GM12878 (cell line): ENCODE measurements around the gene RNF40. TPM values are rescaled to one million over a fixed set of nuclear protein-coding genes. Genes with fewer than 3 reads are reported as not detected.

Experiments
- ATAC-seq: fragments of 200-7000 bp; cut with Tn5 transposase; 3 replicates; pipeline ENCODE4 v1.9.1; 2020; ENCODE audit warnings: mild to moderate bottlenecking, moderate library complexity
- BruUV-seq: library from RNA; stranded (reverse); fragments of 400-500 nt; replicated peaks from 2 replicates; lab custom pipeline; 2021; lab: Mats Ljungman, UMichigan
- CTCF ChIA-PET: fragments of 300-600 bp; sonication (Branson Sonifier 250); formaldehyde crosslinking; extraction: SDS; loops from one replicate; lab custom pipeline; 2021; ENCODE audit warnings: inconsistent platforms; lab: Yijun Ruan, JAX
- POLR2A ChIA-PET: fragments of 350-600 bp; formaldehyde crosslinking; extraction: SDS; loops from one replicate; lab custom pipeline; 2021; ENCODE audit warnings: inconsistent platforms; lab: Charles Lee
- RAD21 ChIA-PET: fragments of 300-600 bp; sonication (Branson Sonifier 250); formaldehyde crosslinking; loops from one replicate; lab custom pipeline; 2023; ENCODE audit warnings: antibody characterized with exemption; ENCODE audit not compliant: unreplicated experiment; lab: Charles Lee
- SMC1A ChIA-PET: fragments of 300-600 bp; sonication (Branson Sonifier 250); formaldehyde crosslinking; loops from one replicate; lab custom pipeline; 2023; ENCODE audit not compliant: unreplicated experiment, uncharacterized antibody; lab: Charles Lee
- DNase-seq: peaks from one replicate; pipeline ENCODE4 v3.0.0-alpha.2; 2011; ENCODE audit warnings: low read depth, low spot score
- FAIRE-seq: peaks from 3 replicates; lab custom pipeline; 2011; peaks lifted over from hg19 to GRCh38; lab: Jason Lieb, UNC
- H2AFZ ChIP-seq: 2 replicates; pipeline ENCODE4 v1.6.0; 2011; ENCODE audit warnings: low read depth, low read length, control low read depth; ENCODE audit not compliant: control insufficient read depth
- H3K27ac ChIP-seq: 2 replicates; pipeline ENCODE4 v1.5.1; 2011; ENCODE audit warnings: control low read depth; ENCODE audit not compliant: control insufficient read depth, insufficient read depth
- H3K27me3 ChIP-seq, 2 experiments: replicated peaks in 1 of 2; 2 replicates each; pipeline versions ENCODE4 v1.6.0 to v1.6.1; 2011; ENCODE audit warnings: low read length in 1 of 2; ENCODE audit not compliant: control insufficient read depth in 2 of 2, insufficient read depth in 2 of 2
- H3K36me3 ChIP-seq, 2 experiments: 2 replicates each; pipeline ENCODE4 v1.5.1; 2011; ENCODE audit warnings: low read length in 1 of 2; ENCODE audit not compliant: control insufficient read depth in 2 of 2, insufficient read depth in 2 of 2
- H3K4me1 ChIP-seq: 2 replicates; pipeline ENCODE4 v1.6.1; 2011; ENCODE audit warnings: mild to moderate bottlenecking, low read length, moderate library complexity, mixed read lengths; ENCODE audit not compliant: control insufficient read depth, insufficient read depth
- H3K4me2 ChIP-seq: 2 replicates; pipeline ENCODE4 v1.6.0; 2011; ENCODE audit warnings: control low read depth; ENCODE audit not compliant: control insufficient read depth, insufficient read depth
- H3K4me3 ChIP-seq: fragments of 200-600 bp; sonication (generic); 2 replicates; pipeline ENCODE4 v1.5.1; 2016
- H3K79me2 ChIP-seq: 2 replicates; pipeline ENCODE4 v1.6.0; 2011; ENCODE audit warnings: low read length; ENCODE audit not compliant: control insufficient read depth, insufficient read depth
- H3K9ac ChIP-seq: 2 replicates; pipeline ENCODE4 v1.8.0; 2011; ENCODE audit warnings: low read length, control low read depth, mixed read lengths; ENCODE audit not compliant: control insufficient read depth, insufficient read depth
- H3K9me3 ChIP-seq: replicated peaks from 3 replicates; pipeline ENCODE4 v1.5.1; 2011; ENCODE audit warnings: mild to moderate bottlenecking, low read length; ENCODE audit not compliant: control insufficient read depth, insufficient read depth
- H4K20me1 ChIP-seq: 2 replicates; pipeline ENCODE4 v1.6.0; 2011; ENCODE audit not compliant: control insufficient read depth, insufficient read depth
- CREM ChIP-seq: IDR thresholded peaks from 2 replicates; pipeline ENCODE4 v1.6.1; 2014; ENCODE audit warnings: antibody characterized with exemption, low read depth
- IKZF1 ChIP-seq: fragments of 450-650 bp; conservative IDR thresholded peaks from 2 replicates; pipeline ENCODE4 v1.6.1; 2017; ENCODE audit warnings: antibody characterized with exemption, mild to moderate bottlenecking
- MYB ChIP-seq: fragments of 150-350 bp; IDR thresholded peaks from 2 replicates; pipeline ENCODE4 v1.6.1; 2014; ENCODE audit warnings: mild to moderate bottlenecking, low read depth, low read length, borderline replicate concordance
- TCF7 ChIP-seq: IDR thresholded peaks from 2 replicates; pipeline ENCODE4 v1.6.1; 2014; ENCODE audit warnings: antibody characterized with exemption, borderline replicate concordance
- WGBS: methylation state at CpG from one replicate; pipeline ENCODE4 v1.1.6; 2016; ENCODE audit warnings: low lambda C conversion rate; ENCODE audit not compliant: insufficient replicate concordance, insufficient coverage; ENCODE audit errors: missing lambda C conversion rate; 5-methylcytosine and 5-hydroxymethylcytosine counted together
- in situ Hi-C: fragments of 300-500 bp; cut with MboI; formaldehyde crosslinking; loops from 9 replicates; pipeline ENCODE4 v1.14.3; 2018; ENCODE audit warnings: mixed read lengths
- intact Hi-C: fragments of 100-400 bp; cut with micrococcal nuclease; formaldehyde crosslinking; loops from one replicate; pipeline ENCODE4 v1.14.2; 2022; ENCODE audit not compliant: unreplicated experiment
- polyA plus RNA-seq, 11 experiments: library from polyadenylated mRNA; depleted of rRNA in 4 of 11; unstranded in 6 of 11; stranded (reverse) in 5 of 11; fragments of >200 nt; fragmentation: Nextera tagmentation in 4 of 11; fragmentation: Illumina TruSeq in 1 of 11; extraction: Ambion mirVana in 4 of 11; extraction: Trizol in 1 of 11; gene quantifications; 1 replicate in 1 of 11; 2 replicates in 10 of 11; pipeline versions ENCODE4 v1.2.1 to v1.2.3, GENCODE V29; 2011 to 2016; ENCODE audit warnings: inconsistent platforms in 2 of 11, missing spikeins in 2 of 11, low read depth in 1 of 11
- total RNA-seq, 4 experiments: library from RNA; depleted of rRNA in 3 of 4; stranded (reverse); fragments of >200 nt in 3 of 4; fragmentation: Illumina TruSeq in 1 of 4; extraction: Trizol in 1 of 4; gene quantifications; 2 replicates each; pipeline versions ENCODE4 v1.2.1 to v1.2.3, GENCODE V29; 2013 to 2021
- TF ChIP-seq, protein P1 (sequence below): IDR thresholded peaks from 2 replicates; pipeline ENCODE4 v1.6.1; 2012; ENCODE audit warnings: improper control_type of control experiment, low read depth, low read length; ENCODE audit not compliant: insufficient replicate concordance

Gene RNF40
- total and polyA plus RNA-seq, 10 of the 15 experiments (the other 5 are each of a cell fraction or from before 2014, with no cell fraction given), result 3.7 to 97.6 (median 58.4) TPM

DNA sequence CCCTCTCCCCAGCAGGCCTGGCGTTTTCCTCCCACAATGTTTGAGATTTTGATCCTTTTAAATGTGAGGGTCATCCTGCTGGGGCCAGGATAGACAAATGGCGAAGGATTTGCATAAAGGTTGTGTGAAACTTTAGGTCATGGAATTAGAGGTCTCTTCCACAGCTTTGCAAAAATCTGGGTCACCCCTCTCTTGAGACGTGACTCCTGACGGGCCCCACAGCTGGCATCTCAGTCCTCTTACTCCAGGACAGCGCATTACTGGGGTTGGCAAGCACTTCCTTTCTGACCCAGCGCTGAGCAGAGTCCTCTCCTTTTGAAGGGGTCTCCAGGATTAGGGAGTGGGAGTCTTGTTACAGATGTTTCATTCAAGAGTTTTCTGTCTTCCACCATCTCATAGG lies 17.5 kb downstream of the RNF40 start:
- DNase-seq (no peak), FAIRE-seq (no peak), ATAC-seq (no peak)
- in situ Hi-C loops (no loop called here), intact Hi-C loops (no loop called here)
- Histone ChIP-seq H3K4me1 (no peaks in the 10 kb centered on the region), H3K79me2 (peaks cover 2% of the 10 kb centered on the region; the same call in 1 of the 2 replicates), H3K9me3 (no peaks in the 10 kb centered on the region), H3K27ac (no peak overlapping the region), H4K20me1 (no peaks in the 10 kb centered on the region), H3K4me3 (no peak overlapping the region), H2AFZ (no peak overlapping the region), H3K27me3 (no peaks in the 10 kb centered on the region), H3K4me2 (no peak overlapping the region), H3K9ac (no peak overlapping the region), H3K36me3 (no peaks in the 10 kb centered on the region)
- no TSS peak for BruUV-seq
- POLR2A ChIA-PET, result no interaction called here
- RAD21 ChIA-PET, result no interaction called here
- SMC1A ChIA-PET, result no interaction called here
- CTCF ChIA-PET, result interaction anchor here (0.6 kb wide), 1 partner anchor 70 kb away, joined by 3 read pairs; no protein-coding TSS in a partner anchor
- TF ChIP-seq MYB, result no peak
- TF ChIP-seq CREM, result no peak
- TF ChIP-seq, protein P1, sequence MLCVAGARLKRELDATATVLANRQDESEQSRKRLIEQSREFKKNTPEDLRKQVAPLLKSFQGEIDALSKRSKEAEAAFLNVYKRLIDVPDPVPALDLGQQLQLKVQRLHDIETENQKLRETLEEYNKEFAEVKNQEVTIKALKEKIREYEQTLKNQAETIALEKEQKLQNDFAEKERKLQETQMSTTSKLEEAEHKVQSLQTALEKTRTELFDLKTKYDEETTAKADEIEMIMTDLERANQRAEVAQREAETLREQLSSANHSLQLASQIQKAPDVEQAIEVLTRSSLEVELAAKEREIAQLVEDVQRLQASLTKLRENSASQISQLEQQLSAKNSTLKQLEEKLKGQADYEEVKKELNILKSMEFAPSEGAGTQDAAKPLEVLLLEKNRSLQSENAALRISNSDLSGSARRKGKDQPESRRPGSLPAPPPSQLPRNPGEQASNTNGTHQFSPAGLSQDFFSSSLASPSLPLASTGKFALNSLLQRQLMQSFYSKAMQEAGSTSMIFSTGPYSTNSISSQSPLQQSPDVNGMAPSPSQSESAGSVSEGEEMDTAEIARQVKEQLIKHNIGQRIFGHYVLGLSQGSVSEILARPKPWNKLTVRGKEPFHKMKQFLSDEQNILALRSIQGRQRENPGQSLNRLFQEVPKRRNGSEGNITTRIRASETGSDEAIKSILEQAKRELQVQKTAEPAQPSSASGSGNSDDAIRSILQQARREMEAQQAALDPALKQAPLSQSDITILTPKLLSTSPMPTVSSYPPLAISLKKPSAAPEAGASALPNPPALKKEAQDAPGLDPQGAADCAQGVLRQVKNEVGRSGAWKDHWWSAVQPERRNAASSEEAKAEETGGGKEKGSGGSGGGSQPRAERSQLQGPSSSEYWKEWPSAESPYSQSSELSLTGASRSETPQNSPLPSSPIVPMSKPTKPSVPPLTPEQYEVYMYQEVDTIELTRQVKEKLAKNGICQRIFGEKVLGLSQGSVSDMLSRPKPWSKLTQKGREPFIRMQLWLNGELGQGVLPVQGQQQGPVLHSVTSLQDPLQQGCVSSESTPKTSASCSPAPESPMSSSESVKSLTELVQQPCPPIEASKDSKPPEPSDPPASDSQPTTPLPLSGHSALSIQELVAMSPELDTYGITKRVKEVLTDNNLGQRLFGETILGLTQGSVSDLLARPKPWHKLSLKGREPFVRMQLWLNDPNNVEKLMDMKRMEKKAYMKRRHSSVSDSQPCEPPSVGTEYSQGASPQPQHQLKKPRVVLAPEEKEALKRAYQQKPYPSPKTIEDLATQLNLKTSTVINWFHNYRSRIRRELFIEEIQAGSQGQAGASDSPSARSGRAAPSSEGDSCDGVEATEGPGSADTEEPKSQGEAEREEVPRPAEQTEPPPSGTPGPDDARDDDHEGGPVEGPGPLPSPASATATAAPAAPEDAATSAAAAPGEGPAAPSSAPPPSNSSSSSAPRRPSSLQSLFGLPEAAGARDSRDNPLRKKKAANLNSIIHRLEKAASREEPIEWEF, result no peak
- TF ChIP-seq IKZF1, result no peak
- TF ChIP-seq TCF7, result no peak
- WGBS, result 49% methylated on average over 6 of the region's 6 CpGs
